GM08714 (cell line): ENCODE data around the gene B4GALT3.

Experiments used
- H3K4me3 ChIP-seq: fragments of 200-500 bp; sonication (Bioruptor generic); 2 replicates; pipeline ENCODE4 v1.5.1; 2014; ENCODE audit warnings: mild to moderate bottlenecking, low read length, inconsistent platforms
- ZNF274 ChIP-seq: IDR thresholded peaks from 2 replicates; pipeline ENCODE4 v1.6.1; 2012; ENCODE audit warnings: mild to moderate bottlenecking, low read depth, low read length

The B4GALT3 gene

GRCh38 chr1:161185732-161186311 lies 8.5 kb upstream of the B4GALT3 start:
- H3K4me3 ChIP-seq, result peak overlapping the region; percentile 53; the same call in 1 of the 2 replicates
- TF ChIP-seq ZNF274, result no peak

- no peak for TF ChIP-seq ZNF274
- no peak overlapping the region; the same call in 1 of the 2 replicates for H3K4me3 ChIP-seq
Measured at GRCh38 chr1:161185282-161185682, 8.0 kb upstream of the B4GALT3 start.

GRCh38 chr1:161182214-161182613 lies 4.9 kb upstream of the B4GALT3 start:
- peak overlapping the region; percentile 35; the same call in 1 of the 2 replicates for H3K4me3 ChIP-seq

GRCh38 chr1:161180639-161181038 lies 3.3 kb upstream of the B4GALT3 start:
- no peak overlapping the region for H3K4me3 ChIP-seq
- no peak for TF ChIP-seq ZNF274

More at GRCh38 chr1:161182214-161182613, 4.9 kb upstream of the B4GALT3 start:
- TF ChIP-seq ZNF274, result no peak

GRCh38 chr1:161179698-161180097 lies 2.4 kb upstream of the B4GALT3 start:
- no peak for TF ChIP-seq ZNF274
- H3K4me3 ChIP-seq, result no peak overlapping the region

- TF ChIP-seq ZNF274, result no peak
- peak overlapping the region; percentile 77; the same call in 1 of the 2 replicates for H3K4me3 ChIP-seq
Measured at GRCh38 chr1:161177936-161178244, 583 bp upstream of the B4GALT3 start.

- no peak for TF ChIP-seq ZNF274
- H3K4me3 ChIP-seq, result peak overlapping the region; percentile 77
Measured at GRCh38 chr1:161176468-161177111, 717 bp downstream of the B4GALT3 start.

GRCh38 chr1:161175771-161176453 lies 1.4 kb downstream of the B4GALT3 start:
- TF ChIP-seq ZNF274, result no peak
- H3K4me3 ChIP-seq, result peak overlapping the region; percentile 77; the same call in 1 of the 2 replicates

GRCh38 chr1:161174911-161175310 lies 2.4 kb downstream of the B4GALT3 start:
- no peak for TF ChIP-seq ZNF274
- no peak overlapping the region for H3K4me3 ChIP-seq

- no peak for TF ChIP-seq ZNF274
- no peak overlapping the region for H3K4me3 ChIP-seq
Measured at GRCh38 chr1:161173711-161174110, 3.6 kb downstream of the B4GALT3 start.

GRCh38 chr1:161172776-161173376 lies 4.4 kb downstream of the B4GALT3 start:
- no peak overlapping the region for H3K4me3 ChIP-seq

GRCh38 chr1:161172349-161172748 lies 5.0 kb downstream of the B4GALT3 start:
- TF ChIP-seq ZNF274, result no peak
- no peak overlapping the region for H3K4me3 ChIP-seq

More at GRCh38 chr1:161172776-161173376, 4.4 kb downstream of the B4GALT3 start:
- no peak for TF ChIP-seq ZNF274

GRCh38 chr1:161171696-161172095 lies 5.6 kb downstream of the B4GALT3 start:
- TF ChIP-seq ZNF274, result no peak
- H3K4me3 ChIP-seq, result no peak overlapping the region

- no peak for TF ChIP-seq ZNF274
Measured at GRCh38 chr1:161171191-161171590, 6.1 kb downstream of the B4GALT3 start.

GRCh38 chr1:161168906-161169305 lies 8.4 kb downstream of the B4GALT3 start:
- no peak overlapping the region for H3K4me3 ChIP-seq
- TF ChIP-seq ZNF274, result no peak

More at GRCh38 chr1:161171191-161171590, 6.1 kb downstream of the B4GALT3 start:
- no peak overlapping the region for H3K4me3 ChIP-seq
